ENCODE data around the gene DBI. TPM values are rescaled to one million over a fixed set of nuclear protein-coding genes. Genes with fewer than 3 reads are reported as not detected.

DBI gene
- total RNA-seq, 1 experiment from 2014 or later: 273 TPM

DNA sequence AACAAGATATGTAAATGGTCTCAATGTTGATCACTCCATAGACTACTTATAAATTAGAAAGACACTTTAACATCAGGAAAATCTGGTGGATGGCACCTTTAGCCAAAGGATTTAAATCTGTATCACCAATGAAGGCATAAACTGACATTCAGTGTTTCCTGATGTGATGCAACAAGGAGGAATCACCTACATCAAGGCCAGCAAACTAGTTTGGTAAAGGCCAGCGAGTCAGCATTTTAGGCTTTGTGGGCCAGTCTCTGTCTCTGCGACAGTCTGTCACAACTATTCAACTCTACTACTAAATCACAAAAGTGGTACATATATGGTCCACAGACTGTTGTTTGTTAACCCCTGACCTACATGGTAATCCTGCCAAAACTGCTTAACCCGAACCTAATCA, 33.4 kb upstream of the DBI start:
- H3K27ac ChIP-seq (ENCODE audit: low read length): no peak overlapping the region
- no peaks in the 10 kb centered on the region for H3F3A ChIP-seq (ENCODE audit: low read length, unreplicated experiment)
- TF ChIP-seq EZH2 (IDR thresholded peaks at IDR 0.05; ENCODE audit: low read length, unreplicated experiment): no peak
- TF ChIP-seq EZH2phosphoT487 (IDR thresholded peaks at IDR 0.05; ENCODE audit: borderline replicate concordance, low read length): no peak
- TF ChIP-seq, protein P1, sequence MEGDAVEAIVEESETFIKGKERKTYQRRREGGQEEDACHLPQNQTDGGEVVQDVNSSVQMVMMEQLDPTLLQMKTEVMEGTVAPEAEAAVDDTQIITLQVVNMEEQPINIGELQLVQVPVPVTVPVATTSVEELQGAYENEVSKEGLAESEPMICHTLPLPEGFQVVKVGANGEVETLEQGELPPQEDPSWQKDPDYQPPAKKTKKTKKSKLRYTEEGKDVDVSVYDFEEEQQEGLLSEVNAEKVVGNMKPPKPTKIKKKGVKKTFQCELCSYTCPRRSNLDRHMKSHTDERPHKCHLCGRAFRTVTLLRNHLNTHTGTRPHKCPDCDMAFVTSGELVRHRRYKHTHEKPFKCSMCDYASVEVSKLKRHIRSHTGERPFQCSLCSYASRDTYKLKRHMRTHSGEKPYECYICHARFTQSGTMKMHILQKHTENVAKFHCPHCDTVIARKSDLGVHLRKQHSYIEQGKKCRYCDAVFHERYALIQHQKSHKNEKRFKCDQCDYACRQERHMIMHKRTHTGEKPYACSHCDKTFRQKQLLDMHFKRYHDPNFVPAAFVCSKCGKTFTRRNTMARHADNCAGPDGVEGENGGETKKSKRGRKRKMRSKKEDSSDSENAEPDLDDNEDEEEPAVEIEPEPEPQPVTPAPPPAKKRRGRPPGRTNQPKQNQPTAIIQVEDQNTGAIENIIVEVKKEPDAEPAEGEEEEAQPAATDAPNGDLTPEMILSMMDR (conservative IDR thresholded peaks at IDR 0.05; ENCODE audit: low read depth, low read length): no peak
- no peaks in the 10 kb centered on the region for H3K79me2 ChIP-seq (ENCODE audit: low read length)
- no TSS peak for BruUV-seq (replicated peaks)
- H3K9me2 ChIP-seq (replicated peaks; ENCODE audit: low read length): no peaks in the 10 kb centered on the region
- H3K4me1 ChIP-seq (ENCODE audit: insufficient read depth, low read length): no peaks in the 10 kb centered on the region
- H2AFZ ChIP-seq (ENCODE audit: low read length): no peak overlapping the region
- DNase-seq (peak; percentile 12), ATAC-seq (no peak)
- H3K4me3 ChIP-seq (ENCODE audit: low read length): no peak overlapping the region
- no peak overlapping the region for H3K4me2 ChIP-seq (ENCODE audit: low read length)
- no peak overlapping the region for H3K9ac ChIP-seq (ENCODE audit: low read length)
- intact Hi-C loops (cut with micrococcal nuclease): no loop called here
- CTCF ChIA-PET: no interaction called here
- H4K20me1 ChIP-seq (ENCODE audit: low read length): no peaks in the 10 kb centered on the region
- no peaks in the 10 kb centered on the region for H3K9me3 ChIP-seq (ENCODE audit: low read length)
- POLR2A ChIA-PET (ENCODE audit: unreplicated experiment): no interaction called here
- H3K36me3 ChIP-seq (ENCODE audit: low read depth, low read length): no peaks in the 10 kb centered on the region
- no peaks in the 10 kb centered on the region for H3K27me3 ChIP-seq (ENCODE audit: low read length)

DNA sequence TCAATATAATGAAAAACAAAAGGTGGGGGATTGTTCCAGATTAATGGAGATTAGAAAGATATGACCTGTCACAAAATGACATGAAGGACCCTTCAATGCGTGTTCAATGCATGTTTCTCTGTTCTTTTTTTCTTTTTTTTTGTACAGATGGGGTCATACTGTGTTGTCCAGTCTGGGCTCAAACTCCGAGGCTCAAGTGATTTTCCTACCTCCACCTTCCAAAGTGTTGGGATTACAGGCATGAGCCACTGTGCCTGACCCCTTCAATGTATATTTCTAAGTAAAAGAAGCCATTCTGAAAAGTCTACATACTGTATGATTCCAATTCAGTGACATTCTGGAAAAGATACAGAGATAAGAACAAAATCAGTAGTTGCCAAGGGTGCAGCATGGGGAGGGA, 32.9 kb upstream of the DBI start:
- no peaks in the 10 kb centered on the region for H3K79me2 ChIP-seq (ENCODE audit: low read length)
- no peaks in the 10 kb centered on the region for H3K9me2 ChIP-seq (replicated peaks; ENCODE audit: low read length)
- no peak overlapping the region for H3K27ac ChIP-seq (ENCODE audit: low read length)
- no peaks in the 10 kb centered on the region for H3K36me3 ChIP-seq (ENCODE audit: low read depth, low read length)
- no peaks in the 10 kb centered on the region for H3F3A ChIP-seq (ENCODE audit: low read length, unreplicated experiment)
- ChIA-PET POLR2A (ENCODE audit: unreplicated experiment) (no interaction called here), CTCF (no interaction called here)
- no TSS peak for BruUV-seq (replicated peaks)
- H3K4me2 ChIP-seq (ENCODE audit: low read length): no peak overlapping the region
- H3K4me1 ChIP-seq (ENCODE audit: insufficient read depth, low read length): no peaks in the 10 kb centered on the region
- no peaks in the 10 kb centered on the region for H3K27me3 ChIP-seq (ENCODE audit: low read length)
- intact Hi-C loops (cut with micrococcal nuclease): no loop called here
- ATAC-seq: no peak
- DNase-seq: no peak
- H3K4me3 ChIP-seq (ENCODE audit: low read length): no peak overlapping the region
- H4K20me1 ChIP-seq (ENCODE audit: low read length): no peaks in the 10 kb centered on the region
- no peak overlapping the region for H3K9ac ChIP-seq (ENCODE audit: low read length)
- TF ChIP-seq EZH2 (IDR thresholded peaks at IDR 0.05; ENCODE audit: low read length, unreplicated experiment) (no peak), EZH2phosphoT487 (IDR thresholded peaks at IDR 0.05; ENCODE audit: borderline replicate concordance, low read length) (no peak)
- TF ChIP-seq, protein P1 (conservative IDR thresholded peaks at IDR 0.05; ENCODE audit: low read depth, low read length): no peak
- H3K9me3 ChIP-seq (ENCODE audit: low read length): no peaks in the 10 kb centered on the region
- no peak overlapping the region for H2AFZ ChIP-seq (ENCODE audit: low read length)

DNA sequence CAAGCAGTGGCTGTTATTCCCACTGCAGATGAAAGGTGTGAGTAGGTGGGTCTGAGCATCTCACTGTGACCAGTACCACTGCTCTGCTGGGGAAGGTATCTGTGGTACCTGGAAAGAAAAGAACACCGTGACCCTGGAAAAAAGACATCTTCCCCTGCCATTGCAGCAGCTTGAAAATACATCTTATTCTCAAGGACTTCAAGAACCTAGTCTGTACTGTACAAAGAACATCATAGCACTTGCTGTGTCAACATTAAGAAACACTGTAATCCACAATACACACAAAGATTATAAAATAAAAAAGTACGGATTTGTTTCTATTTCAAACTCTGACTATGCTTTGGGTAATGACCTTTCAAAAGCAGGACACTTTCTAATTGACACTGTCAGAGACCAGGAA, 29.0 kb upstream of the DBI start:
- Histone ChIP-seq H3K4me3 (ENCODE audit: low read length) (no peak overlapping the region), H3K27ac (ENCODE audit: low read length) (no peak overlapping the region), H3K36me3 (ENCODE audit: low read depth, low read length) (no peaks in the 10 kb centered on the region), H3K79me2 (ENCODE audit: low read length) (no peaks in the 10 kb centered on the region), H3K27me3 (ENCODE audit: low read length) (no peaks in the 10 kb centered on the region), H3K4me2 (ENCODE audit: low read length) (no peak overlapping the region), H3K9me3 (ENCODE audit: low read length) (no peaks in the 10 kb centered on the region), H3K4me1 (ENCODE audit: insufficient read depth, low read length) (no peaks in the 10 kb centered on the region), H3K9me2 (replicated peaks; ENCODE audit: low read length) (no peaks in the 10 kb centered on the region), H2AFZ (ENCODE audit: low read length) (no peak overlapping the region), H3F3A (ENCODE audit: low read length, unreplicated experiment) (no peaks in the 10 kb centered on the region), H4K20me1 (ENCODE audit: low read length) (no peaks in the 10 kb centered on the region), H3K9ac (ENCODE audit: low read length) (no peak overlapping the region)
- BruUV-seq (replicated peaks): no TSS peak
- ChIA-PET POLR2A (ENCODE audit: unreplicated experiment) (no interaction called here), CTCF (no interaction called here)
- intact Hi-C loops (cut with micrococcal nuclease): no loop called here
- no peak for TF ChIP-seq EZH2 (IDR thresholded peaks at IDR 0.05; ENCODE audit: low read length, unreplicated experiment)
- TF ChIP-seq, protein P1 (conservative IDR thresholded peaks at IDR 0.05; ENCODE audit: low read depth, low read length): no peak
- no peak for TF ChIP-seq EZH2phosphoT487 (IDR thresholded peaks at IDR 0.05; ENCODE audit: borderline replicate concordance, low read length)
- DNase-seq (no peak), ATAC-seq (no peak)

Data from PC-3 (cell line).